Lower leg skin (tissue), 3 donors: ENCODE measurements around the gene GAP43.

Source experiments
- POLR2A ChIP-seq, 2 donors: fragments of 450-650 bp; IDR thresholded peaks; one replicate each; pipeline ENCODE4 v1.6.1; 2016 to 2017; ENCODE audit warnings: antibody characterized with exemption in 2 of 2, mild to moderate bottlenecking in 1 of 2, moderate library complexity in 1 of 2
- TF ChIP-seq, protein P1 (sequence below), 3 donors: fragments of 450-650 bp; IDR thresholded peaks; one replicate each; pipeline ENCODE4 v1.5.1; 2016; ENCODE audit warnings: antibody characterized with exemption in 3 of 3, mild to moderate bottlenecking in 3 of 3, moderate library complexity in 2 of 3

DNA sequence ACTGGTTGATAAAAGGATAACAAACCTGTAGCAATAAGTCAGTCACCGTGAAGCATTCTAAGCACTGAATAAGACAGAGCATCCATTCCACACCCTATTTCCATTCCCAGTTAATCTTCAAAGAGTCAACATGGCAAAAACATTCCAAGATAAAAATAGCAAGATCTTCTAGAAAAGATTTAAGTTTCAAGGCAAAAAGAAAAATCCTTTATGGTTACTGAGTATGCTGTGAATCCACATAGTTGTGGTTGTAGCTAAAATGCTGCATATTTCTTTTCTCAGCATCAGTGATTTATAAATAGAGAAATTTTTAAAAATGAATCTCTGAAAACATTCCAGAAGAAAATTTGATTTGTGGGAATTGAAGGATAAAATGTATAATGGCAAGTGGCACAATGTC, 21.1 kb downstream of the GAP43 start:
- TF ChIP-seq, protein P1, sequence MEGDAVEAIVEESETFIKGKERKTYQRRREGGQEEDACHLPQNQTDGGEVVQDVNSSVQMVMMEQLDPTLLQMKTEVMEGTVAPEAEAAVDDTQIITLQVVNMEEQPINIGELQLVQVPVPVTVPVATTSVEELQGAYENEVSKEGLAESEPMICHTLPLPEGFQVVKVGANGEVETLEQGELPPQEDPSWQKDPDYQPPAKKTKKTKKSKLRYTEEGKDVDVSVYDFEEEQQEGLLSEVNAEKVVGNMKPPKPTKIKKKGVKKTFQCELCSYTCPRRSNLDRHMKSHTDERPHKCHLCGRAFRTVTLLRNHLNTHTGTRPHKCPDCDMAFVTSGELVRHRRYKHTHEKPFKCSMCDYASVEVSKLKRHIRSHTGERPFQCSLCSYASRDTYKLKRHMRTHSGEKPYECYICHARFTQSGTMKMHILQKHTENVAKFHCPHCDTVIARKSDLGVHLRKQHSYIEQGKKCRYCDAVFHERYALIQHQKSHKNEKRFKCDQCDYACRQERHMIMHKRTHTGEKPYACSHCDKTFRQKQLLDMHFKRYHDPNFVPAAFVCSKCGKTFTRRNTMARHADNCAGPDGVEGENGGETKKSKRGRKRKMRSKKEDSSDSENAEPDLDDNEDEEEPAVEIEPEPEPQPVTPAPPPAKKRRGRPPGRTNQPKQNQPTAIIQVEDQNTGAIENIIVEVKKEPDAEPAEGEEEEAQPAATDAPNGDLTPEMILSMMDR (IDR thresholded peaks at IDR 0.05), result no peak
- TF ChIP-seq POLR2A (IDR thresholded peaks at IDR 0.05), result no peak
